Prostate gland (tissue), 2 donors: ENCODE data around the gene NOL6. TPM values are rescaled to one million over a fixed set of nuclear protein-coding genes. Genes with fewer than 3 reads are reported as not detected.
"Not testable (repeated sequence)": the region's sequence is repeated elsewhere in the genome, so short reads cannot be mapped to it uniquely, and the experiment has no call there.

Experiments used
- DNase-seq: peaks from one replicate; pipeline ENCODE4 v3.0.0-alpha.2; 2019; ENCODE audit warnings: low spot score
- H3K27ac ChIP-seq, 2 donors: fragments of 200-600 bp; sonication (generic); 2 replicates each; pipeline ENCODE4 v1.5.1; 2017 to 2019
- H3K27me3 ChIP-seq: fragments of 200-600 bp; sonication (generic); replicated peaks from 2 replicates; pipeline ENCODE4 v1.5.1; 2019; ENCODE audit not compliant: insufficient read depth
- H3K36me3 ChIP-seq, 2 donors: fragments of 200-600 bp; sonication (generic); 1 replicate in 1 of 2; 2 replicates in 1 of 2; pipeline versions ENCODE4 v1.5.1 to v1.8.1; 2017 to 2019
- H3K4me1 ChIP-seq: fragments of 200-600 bp; sonication (generic); replicated peaks from 2 replicates; pipeline ENCODE4 v1.5.1; 2019
- H3K4me3 ChIP-seq, 2 donors: fragments of 200-600 bp; sonication (generic); 2 replicates each; pipeline ENCODE4 v1.5.1; 2017 to 2019
- H3K9me3 ChIP-seq: fragments of 200-600 bp; sonication (generic); 2 replicates; pipeline ENCODE4 v1.5.1; 2017
- POLR2A ChIP-seq: fragments of 450-650 bp; IDR thresholded peaks from one replicate; pipeline ENCODE4 v1.6.1; 2016; ENCODE audit warnings: antibody characterized with exemption, mild to moderate bottlenecking
- POLR2AphosphoS5 ChIP-seq: sonication (generic); formaldehyde crosslinking; IDR thresholded peaks from one replicate; pipeline ENCODE4 v1.6.1; 2017; ENCODE audit warnings: antibody characterized with exemption
- WGBS: methylation state at CpG from one replicate; pipeline ENCODE4 v1.1.5; 2018; 5-methylcytosine and 5-hydroxymethylcytosine counted together
- intact Hi-C: fragments of 100-400 bp; cut with DNase I; formaldehyde crosslinking; loops from one replicate; pipeline ENCODE4 v1.14.2; 2022
- total RNA-seq, 2 donors: library from RNA; depleted of rRNA; stranded (reverse); fragments of >200 nt; gene quantifications; one replicate each; pipeline ENCODE4 v1.1.0, GENCODE V29; 2016
- TF ChIP-seq, protein P1 (sequence below), 4 experiments: fragments of 200-600 bp in 2 of 4; fragments of 450-650 bp in 2 of 4; sonication (generic) in 2 of 4; IDR thresholded peaks; 1 replicate in 3 of 4; 2 replicates in 1 of 4; pipeline ENCODE4 v1.5.1; 2016 to 2019; ENCODE audit warnings: antibody characterized with exemption in 4 of 4, mild to moderate bottlenecking in 2 of 4, moderate library complexity in 2 of 4

NOL6 gene
- total RNA-seq, 2 donors from 2014 or later = 28.6 to 30.9 TPM

DNA sequence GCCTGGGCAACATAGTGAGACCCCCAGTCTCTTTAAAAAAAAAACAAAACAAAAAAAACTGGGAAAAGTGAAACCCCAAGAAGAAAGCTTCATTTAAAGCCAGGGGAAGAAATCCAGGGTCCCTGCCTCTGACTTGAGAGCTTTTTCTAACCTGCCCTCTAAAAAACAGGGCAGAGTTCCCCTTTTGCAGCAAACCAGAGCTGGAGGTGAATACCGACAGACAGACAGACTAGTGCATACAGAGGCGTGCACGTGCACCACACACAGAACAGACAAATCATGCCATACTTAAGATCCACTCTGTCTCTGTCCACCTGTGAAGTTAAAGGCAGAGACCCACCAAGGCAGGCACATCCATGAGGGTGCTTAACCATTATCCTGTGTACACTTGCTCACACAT, 14.6 kb downstream of the NOL6 start:
- no peaks in the 10 kb centered on the region for H3K4me1 ChIP-seq
- TF ChIP-seq, protein P1, sequence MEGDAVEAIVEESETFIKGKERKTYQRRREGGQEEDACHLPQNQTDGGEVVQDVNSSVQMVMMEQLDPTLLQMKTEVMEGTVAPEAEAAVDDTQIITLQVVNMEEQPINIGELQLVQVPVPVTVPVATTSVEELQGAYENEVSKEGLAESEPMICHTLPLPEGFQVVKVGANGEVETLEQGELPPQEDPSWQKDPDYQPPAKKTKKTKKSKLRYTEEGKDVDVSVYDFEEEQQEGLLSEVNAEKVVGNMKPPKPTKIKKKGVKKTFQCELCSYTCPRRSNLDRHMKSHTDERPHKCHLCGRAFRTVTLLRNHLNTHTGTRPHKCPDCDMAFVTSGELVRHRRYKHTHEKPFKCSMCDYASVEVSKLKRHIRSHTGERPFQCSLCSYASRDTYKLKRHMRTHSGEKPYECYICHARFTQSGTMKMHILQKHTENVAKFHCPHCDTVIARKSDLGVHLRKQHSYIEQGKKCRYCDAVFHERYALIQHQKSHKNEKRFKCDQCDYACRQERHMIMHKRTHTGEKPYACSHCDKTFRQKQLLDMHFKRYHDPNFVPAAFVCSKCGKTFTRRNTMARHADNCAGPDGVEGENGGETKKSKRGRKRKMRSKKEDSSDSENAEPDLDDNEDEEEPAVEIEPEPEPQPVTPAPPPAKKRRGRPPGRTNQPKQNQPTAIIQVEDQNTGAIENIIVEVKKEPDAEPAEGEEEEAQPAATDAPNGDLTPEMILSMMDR (IDR thresholded peaks at IDR 0.05) = no peak
- TF ChIP-seq POLR2AphosphoS5 (no peak), POLR2A (no peak)
- H3K9me3 ChIP-seq = no peaks in the 10 kb centered on the region
- intact Hi-C loops = no loop called here
- WGBS = 77% methylated on average over 3 of the region's 3 CpGs
- H3K36me3 ChIP-seq = peaks cover 0 to 5% of the 10 kb centered on the region in 2 donors
- H3K4me3 ChIP-seq = no peak overlapping the region
- H3K27ac ChIP-seq = no peak overlapping the region
- H3K27me3 ChIP-seq = no peaks in the 10 kb centered on the region
- DNase-seq = no peak

- intact Hi-C loops = no loop called here
- 35% methylated on average over 4 of the region's 4 CpGs for WGBS
Measured at GRCh38 chr9:33458444-33458843, 15.3 kb downstream of the NOL6 start.

DNA sequence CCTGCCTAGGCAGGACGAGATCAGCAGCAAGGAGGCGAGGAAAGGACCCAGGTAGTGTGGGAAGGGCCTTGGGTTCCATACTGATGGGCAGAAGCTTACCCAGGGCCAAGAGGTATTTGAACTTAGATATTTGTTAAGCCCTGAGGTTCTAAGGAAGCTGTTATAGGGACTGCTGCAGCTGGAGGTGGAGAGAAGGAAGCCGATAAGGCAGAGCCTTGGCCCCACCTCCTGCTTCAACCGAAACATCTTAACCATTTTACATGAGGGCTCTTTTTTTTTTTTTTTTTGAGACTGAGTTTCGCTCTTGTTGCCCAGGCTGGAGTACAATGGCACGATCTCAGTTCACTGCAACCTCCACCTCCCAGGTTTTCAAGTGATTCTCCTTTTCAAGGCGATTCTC, 17.8 kb downstream of the NOL6 start:
- no peaks in the 10 kb centered on the region for H3K36me3 ChIP-seq
- H3K9me3 ChIP-seq = no peaks in the 10 kb centered on the region
- TF ChIP-seq, protein P1 (IDR thresholded peaks at IDR 0.05) = no peak
- TF ChIP-seq POLR2A = no peak
- no peak for TF ChIP-seq POLR2AphosphoS5
- intact Hi-C loops = no loop called here
- no peak for DNase-seq
- no peaks in the 10 kb centered on the region for H3K27me3 ChIP-seq
- 84% methylated on average over 7 of the region's 7 CpGs for WGBS
- no peaks in the 10 kb centered on the region for H3K4me1 ChIP-seq
- H3K4me3 ChIP-seq = no peak overlapping the region
- no peak overlapping the region for H3K27ac ChIP-seq

More at GRCh38 chr9:33458444-33458843, 15.3 kb downstream of the NOL6 start:
- no peaks in the 10 kb centered on the region for H3K9me3 ChIP-seq
- H3K27me3 ChIP-seq = no peaks in the 10 kb centered on the region
- H3K4me3 ChIP-seq = no peak overlapping the region
- no peak for DNase-seq
- H3K36me3 ChIP-seq = no peaks in the 10 kb centered on the region
- no peak for TF ChIP-seq POLR2AphosphoS5
- no peak for TF ChIP-seq POLR2A
- TF ChIP-seq, protein P1 (IDR thresholded peaks at IDR 0.05) = no peak
- H3K4me1 ChIP-seq = no peaks in the 10 kb centered on the region
- H3K27ac ChIP-seq = no peak overlapping the region

GRCh38 chr9:33455456-33455855, 18.3 kb downstream of the NOL6 start:
- H3K9me3 ChIP-seq, H3K27me3 ChIP-seq, intact Hi-C loops, H3K4me3 ChIP-seq, H3K36me3 ChIP-seq, H3K4me1 ChIP-seq, H3K27ac ChIP-seq, DNase-seq: not testable (repeated sequence)
- WGBS = 94% methylated on average over 8 of the region's 8 CpGs

GRCh38 chr9:33454661-33455026, 19.1 kb downstream of the NOL6 start:
- H3K9me3 ChIP-seq, intact Hi-C loops, H3K4me1 ChIP-seq, DNase-seq, H3K27ac ChIP-seq, H3K4me3 ChIP-seq, H3K27me3 ChIP-seq, H3K36me3 ChIP-seq: not testable (repeated sequence)
- 94% methylated on average over 5 of the region's 5 CpGs for WGBS

DNA sequence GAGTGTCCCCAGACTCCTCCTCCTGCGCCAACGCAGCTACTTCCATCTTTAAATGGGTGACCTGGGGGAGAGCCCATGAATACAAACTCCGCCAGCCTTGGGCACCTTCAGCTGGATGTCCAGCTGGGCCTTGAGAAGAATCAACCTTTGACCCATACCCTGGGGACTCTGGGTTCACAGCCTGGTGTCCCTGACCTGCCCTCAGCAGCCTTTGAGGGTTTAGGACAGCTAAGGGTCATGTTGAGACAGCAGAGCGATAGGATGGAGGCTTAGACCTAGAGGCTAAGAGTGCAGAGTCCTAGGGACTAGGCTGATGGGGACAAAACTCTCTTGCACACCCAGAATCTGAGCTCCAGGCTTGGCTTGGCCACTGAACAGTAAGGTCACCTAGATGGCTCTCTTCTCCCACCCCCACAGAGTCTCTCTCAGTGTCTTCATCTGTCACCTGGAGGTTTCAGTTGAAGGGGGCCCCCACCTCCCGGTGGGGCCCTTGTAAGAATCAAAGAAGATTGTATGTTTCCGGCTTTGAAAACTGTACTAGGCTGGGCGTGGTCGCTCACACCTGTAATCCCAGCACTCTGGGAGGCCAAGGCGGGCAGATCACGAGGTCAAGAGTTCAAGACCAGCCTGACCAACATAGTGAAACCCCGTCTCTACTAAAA, 19.6 kb downstream of the NOL6 start:
- no peak overlapping the region for H3K27ac ChIP-seq
- H3K9me3 ChIP-seq = no peaks in the 10 kb centered on the region
- TF ChIP-seq POLR2A (no peak), POLR2AphosphoS5 (no peak)
- TF ChIP-seq, protein P1 (IDR thresholded peaks at IDR 0.05) = no peak
- H3K4me1 ChIP-seq = no peaks in the 10 kb centered on the region
- no peak for DNase-seq
- intact Hi-C loops = no loop called here
- no peak overlapping the region for H3K4me3 ChIP-seq
- WGBS = 86% methylated on average over 11 of the region's 11 CpGs
- H3K36me3 ChIP-seq = no peaks in the 10 kb centered on the region
- H3K27me3 ChIP-seq = no peaks in the 10 kb centered on the region
